Peyer's patch (tissue), 4 donors: ENCODE measurements around the gene MAP3K9.

ENCODE experiments used
- POLR2A ChIP-seq, 2 donors: fragments of 450-650 bp; IDR thresholded peaks; one replicate each; pipeline ENCODE4 v1.5.1; 2017; ENCODE audit warnings: antibody characterized with exemption in 2 of 2, mild to moderate bottlenecking in 2 of 2, moderate library complexity in 2 of 2
- TF ChIP-seq, protein P1 (sequence below), 6 experiments: fragments of 450-650 bp in 4 of 6; fragments of 200-600 bp in 2 of 6; sonication (generic) in 1 of 6; IDR thresholded peaks; one replicate each; pipeline ENCODE4 v1.5.1; 2017 to 2019; ENCODE audit warnings: antibody characterized with exemption in 6 of 6, mild to moderate bottlenecking in 3 of 6, moderate library complexity in 1 of 6

DNA sequence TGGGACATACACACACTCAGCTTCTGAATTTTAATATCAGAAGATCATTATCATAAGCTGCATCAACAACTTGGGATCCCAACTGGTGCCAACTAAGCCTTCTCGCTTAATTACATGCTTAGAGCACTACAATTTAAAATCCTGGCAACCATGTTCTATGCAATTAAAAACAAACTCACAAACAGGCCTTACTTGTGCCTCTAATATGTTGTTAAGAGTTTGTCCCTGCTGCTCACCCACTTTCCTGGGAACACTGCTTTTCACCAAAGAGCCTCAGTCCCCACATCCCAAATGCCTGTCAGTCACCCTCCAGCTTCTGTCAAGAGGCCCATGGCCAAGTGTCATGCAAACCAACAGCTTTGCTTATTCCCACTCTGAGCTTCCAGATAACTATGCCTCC, 97.9 kb downstream of the MAP3K9 start:
- TF ChIP-seq, protein P1, sequence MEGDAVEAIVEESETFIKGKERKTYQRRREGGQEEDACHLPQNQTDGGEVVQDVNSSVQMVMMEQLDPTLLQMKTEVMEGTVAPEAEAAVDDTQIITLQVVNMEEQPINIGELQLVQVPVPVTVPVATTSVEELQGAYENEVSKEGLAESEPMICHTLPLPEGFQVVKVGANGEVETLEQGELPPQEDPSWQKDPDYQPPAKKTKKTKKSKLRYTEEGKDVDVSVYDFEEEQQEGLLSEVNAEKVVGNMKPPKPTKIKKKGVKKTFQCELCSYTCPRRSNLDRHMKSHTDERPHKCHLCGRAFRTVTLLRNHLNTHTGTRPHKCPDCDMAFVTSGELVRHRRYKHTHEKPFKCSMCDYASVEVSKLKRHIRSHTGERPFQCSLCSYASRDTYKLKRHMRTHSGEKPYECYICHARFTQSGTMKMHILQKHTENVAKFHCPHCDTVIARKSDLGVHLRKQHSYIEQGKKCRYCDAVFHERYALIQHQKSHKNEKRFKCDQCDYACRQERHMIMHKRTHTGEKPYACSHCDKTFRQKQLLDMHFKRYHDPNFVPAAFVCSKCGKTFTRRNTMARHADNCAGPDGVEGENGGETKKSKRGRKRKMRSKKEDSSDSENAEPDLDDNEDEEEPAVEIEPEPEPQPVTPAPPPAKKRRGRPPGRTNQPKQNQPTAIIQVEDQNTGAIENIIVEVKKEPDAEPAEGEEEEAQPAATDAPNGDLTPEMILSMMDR (IDR thresholded peaks at IDR 0.05): no peak
- TF ChIP-seq POLR2A (IDR thresholded peaks at IDR 0.05): no peak
